ENCODE results near the gene RALGAPA2. TPM values are rescaled to one million over a fixed set of nuclear protein-coding genes. Genes with fewer than 3 reads are reported as not detected.
A peak's percentile ranks its signal among the peaks of the same experiment; 100 is the strongest.

The RALGAPA2 gene
- total RNA-seq, 6 experiments from 2014 or later, result 2.4 to 3.7 (median 3.2) TPM

DNA sequence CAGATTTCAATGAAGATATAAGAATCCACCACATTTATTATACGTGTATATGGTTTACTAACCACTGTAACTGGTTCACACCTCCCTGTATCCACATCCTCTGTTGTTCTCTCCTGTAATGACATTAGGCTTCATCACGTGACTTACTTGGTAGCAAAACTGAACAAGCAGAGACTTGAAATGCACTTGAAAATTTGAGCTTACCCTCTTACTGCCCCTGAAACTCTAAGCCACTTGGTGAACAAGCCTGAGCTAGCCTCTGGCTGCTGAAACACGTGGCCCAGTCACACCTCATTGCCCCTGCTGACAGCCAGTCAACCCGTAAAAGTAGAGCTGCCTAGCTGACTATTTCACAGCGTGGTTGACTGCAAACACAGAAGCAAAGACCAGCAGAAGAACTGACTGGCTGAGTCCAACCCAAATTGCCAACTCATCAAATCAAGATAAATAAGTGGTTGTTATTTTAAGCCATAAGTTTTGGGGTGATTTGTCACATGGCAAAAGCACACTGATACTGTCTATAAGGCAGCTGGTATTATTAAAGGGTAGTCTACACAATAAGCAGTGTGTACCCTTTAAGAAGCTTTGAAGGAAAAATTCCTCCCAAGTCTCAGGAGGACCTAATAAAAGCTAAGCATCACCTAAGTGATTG, 109.0 kb downstream of the RALGAPA2 start:
- TF ChIP-seq, protein P1, sequence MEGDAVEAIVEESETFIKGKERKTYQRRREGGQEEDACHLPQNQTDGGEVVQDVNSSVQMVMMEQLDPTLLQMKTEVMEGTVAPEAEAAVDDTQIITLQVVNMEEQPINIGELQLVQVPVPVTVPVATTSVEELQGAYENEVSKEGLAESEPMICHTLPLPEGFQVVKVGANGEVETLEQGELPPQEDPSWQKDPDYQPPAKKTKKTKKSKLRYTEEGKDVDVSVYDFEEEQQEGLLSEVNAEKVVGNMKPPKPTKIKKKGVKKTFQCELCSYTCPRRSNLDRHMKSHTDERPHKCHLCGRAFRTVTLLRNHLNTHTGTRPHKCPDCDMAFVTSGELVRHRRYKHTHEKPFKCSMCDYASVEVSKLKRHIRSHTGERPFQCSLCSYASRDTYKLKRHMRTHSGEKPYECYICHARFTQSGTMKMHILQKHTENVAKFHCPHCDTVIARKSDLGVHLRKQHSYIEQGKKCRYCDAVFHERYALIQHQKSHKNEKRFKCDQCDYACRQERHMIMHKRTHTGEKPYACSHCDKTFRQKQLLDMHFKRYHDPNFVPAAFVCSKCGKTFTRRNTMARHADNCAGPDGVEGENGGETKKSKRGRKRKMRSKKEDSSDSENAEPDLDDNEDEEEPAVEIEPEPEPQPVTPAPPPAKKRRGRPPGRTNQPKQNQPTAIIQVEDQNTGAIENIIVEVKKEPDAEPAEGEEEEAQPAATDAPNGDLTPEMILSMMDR (IDR thresholded peaks at IDR 0.05), result no peak
- Mint-ChIP-seq H3K4me3 (no peak overlapping the region), H3K27ac (no peak overlapping the region), H3K36me3 (ENCODE audit: low read depth) (no peaks in the 10 kb centered on the region), H3K9me3 (no peaks in the 10 kb centered on the region), H3K4me1 (ENCODE audit: low read depth) (no peaks in the 10 kb centered on the region), H3K27me3 (ENCODE audit: insufficient read depth) (peaks cover 3% of the 10 kb centered on the region; the same call in 1 of the 2 replicates)
- DNase-seq, result no peak

DNA sequence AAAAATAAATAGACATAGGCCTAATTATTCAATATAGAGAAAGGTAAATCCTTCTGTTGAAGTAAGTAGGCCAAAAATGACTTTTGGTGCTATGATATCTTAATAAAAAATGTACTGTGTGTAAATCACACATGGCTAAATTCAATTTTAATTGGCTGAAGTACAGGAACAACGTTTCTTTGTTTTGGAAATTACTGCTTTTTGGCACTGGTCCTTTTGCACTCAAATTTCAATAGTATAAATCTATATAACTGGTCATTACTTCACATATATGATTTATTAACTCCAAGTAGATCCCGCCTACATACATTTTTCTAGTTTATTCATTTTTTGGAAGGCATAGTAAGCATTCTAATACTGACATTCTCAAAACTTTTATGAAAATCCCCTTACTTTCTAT, 114.5 kb downstream of the RALGAPA2 start:
- Mint-ChIP-seq H3K27me3 (ENCODE audit: insufficient read depth) (no peaks in the 10 kb centered on the region), H3K9me3 (no peaks in the 10 kb centered on the region), H3K4me1 (ENCODE audit: low read depth) (peaks cover 10% of the 10 kb centered on the region), H3K4me3 (no peak overlapping the region), H3K36me3 (ENCODE audit: low read depth) (no peaks in the 10 kb centered on the region), H3K27ac (no peak overlapping the region)
- no peak for DNase-seq
- TF ChIP-seq, protein P1 (IDR thresholded peaks at IDR 0.05), result no peak

DNA sequence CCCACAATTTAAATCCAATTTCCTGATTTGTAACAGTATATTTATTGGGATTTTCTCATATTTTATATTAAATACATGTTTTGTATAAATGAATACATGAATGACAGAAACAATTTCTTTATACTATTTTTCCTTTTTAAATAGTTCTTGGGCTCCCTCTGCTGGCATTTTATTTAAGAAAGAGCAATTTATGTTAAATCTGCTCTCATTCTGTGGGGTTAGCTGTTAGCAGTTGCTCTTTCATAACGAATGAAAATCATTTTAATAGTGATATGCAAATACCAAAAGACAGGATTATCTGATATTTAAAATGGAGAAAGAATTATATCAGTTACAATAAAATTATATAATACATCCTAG, 118.3 kb downstream of the RALGAPA2 start:
- peak; percentile 28 for DNase-seq
- no peaks in the 10 kb centered on the region for H3K27me3 Mint-ChIP-seq (ENCODE audit: insufficient read depth)
- H3K9me3 Mint-ChIP-seq, result no peaks in the 10 kb centered on the region
- H3K36me3 Mint-ChIP-seq (ENCODE audit: low read depth), result no peaks in the 10 kb centered on the region
- no peak overlapping the region for H3K27ac Mint-ChIP-seq
- H3K4me1 Mint-ChIP-seq (ENCODE audit: low read depth), result peaks cover 11% of the 10 kb centered on the region
- H3K4me3 Mint-ChIP-seq, result no peak overlapping the region
- TF ChIP-seq, protein P1 (IDR thresholded peaks at IDR 0.05), result 0 out of 2 replicates have a peak, but pooled peaks have one; percentile 19

DNA sequence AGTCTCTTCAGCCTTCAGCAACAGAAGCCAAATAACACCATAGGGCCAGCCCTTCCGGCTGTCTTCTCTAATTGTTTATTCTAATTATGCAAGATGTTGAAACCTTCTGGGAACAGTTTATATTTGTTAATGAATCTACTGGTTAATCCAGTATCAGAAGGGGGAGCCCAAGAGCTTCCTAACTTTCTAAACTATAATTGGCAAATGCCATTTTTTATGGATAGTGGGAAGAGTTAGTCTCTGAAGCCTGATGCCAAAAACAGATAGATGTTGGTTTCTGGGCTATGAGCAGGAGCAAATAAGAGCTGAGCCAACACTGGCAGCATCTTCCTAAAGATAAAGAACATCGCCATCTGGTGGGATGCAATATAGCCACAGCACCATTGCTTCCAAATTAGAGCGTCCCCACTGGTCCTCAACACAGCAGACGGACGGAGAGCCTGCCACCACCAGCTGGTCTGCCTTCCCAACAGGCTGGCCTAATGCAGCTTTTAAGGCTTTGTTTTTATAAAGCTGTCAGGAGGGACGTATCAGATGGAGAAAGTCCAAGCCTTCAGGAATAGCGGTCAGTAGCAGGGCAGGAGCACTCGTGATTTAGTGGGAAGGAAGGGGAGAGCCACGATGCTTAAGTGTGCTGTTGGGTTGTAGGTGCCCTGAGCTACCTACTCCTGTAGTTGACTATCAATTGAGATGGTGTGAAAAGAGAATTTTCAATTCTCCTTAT, 118.8 kb downstream of the RALGAPA2 start:
- TF ChIP-seq, protein P1 (IDR thresholded peaks at IDR 0.05), result peak; percentile 76
- DNase-seq, result peak; percentile 63
- Mint-ChIP-seq H3K36me3 (ENCODE audit: low read depth) (no peaks in the 10 kb centered on the region), H3K9me3 (no peaks in the 10 kb centered on the region), H3K4me3 (no peak overlapping the region; the same call in 1 of the 2 replicates), H3K4me1 (ENCODE audit: low read depth) (peaks cover 11% of the 10 kb centered on the region), H3K27ac (0 out of 2 replicates have a peak overlapping the region, but pooled peaks have one; percentile 10), H3K27me3 (ENCODE audit: insufficient read depth) (no peaks in the 10 kb centered on the region)

DNA sequence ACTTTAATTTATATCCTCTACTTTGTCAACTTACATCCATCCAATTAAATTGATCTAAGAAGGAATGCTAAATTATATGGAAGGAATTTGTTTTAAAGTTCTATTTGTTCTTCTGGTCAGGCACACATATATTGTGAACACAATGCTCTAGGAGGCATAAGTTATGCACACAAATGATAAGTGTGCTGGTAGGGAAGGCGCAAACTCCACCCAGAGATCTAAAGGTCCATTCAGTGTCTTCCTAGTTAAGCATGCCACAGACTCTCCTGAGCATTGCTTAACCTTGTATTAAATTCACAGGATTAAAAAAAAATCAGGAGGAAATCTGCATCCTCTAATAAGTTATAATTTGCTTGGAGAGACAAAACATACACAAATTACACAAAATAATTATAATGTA, 127.3 kb downstream of the RALGAPA2 start:
- Mint-ChIP-seq H3K4me3 (no peak overlapping the region), H3K27ac (no peak overlapping the region), H3K4me1 (ENCODE audit: low read depth) (no peaks in the 10 kb centered on the region), H3K9me3 (no peaks in the 10 kb centered on the region), H3K36me3 (ENCODE audit: low read depth) (no peaks in the 10 kb centered on the region), H3K27me3 (ENCODE audit: insufficient read depth) (no peaks in the 10 kb centered on the region)
- TF ChIP-seq, protein P1 (IDR thresholded peaks at IDR 0.05), result no peak
- DNase-seq, result no peak
